Mammary epithelial cell (primary cell): ENCODE measurements around the gene LLCFC1.

Experiments
- CTCF ChIP-seq, 2 donors: IDR thresholded peaks in 1 of 2; conservative IDR thresholded peaks in 1 of 2; 2 replicates each; pipeline ENCODE4 v1.5.1; 2011 to 2012; ENCODE audit warnings: inconsistent platforms in 2 of 2, low read length in 2 of 2, mild to moderate bottlenecking in 2 of 2, control low read depth in 1 of 2, low read depth in 1 of 2; ENCODE audit not compliant: insufficient read depth in 1 of 2; ENCODE audit errors: extremely low read depth in 1 of 2
- EZH2 ChIP-seq: IDR thresholded peaks from 2 replicates; pipeline ENCODE4 v1.6.1; 2012; ENCODE audit warnings: low read length, inconsistent platforms, borderline replicate concordance

GRCh38 chr7:142948603-142949002 is 9.3 kb downstream of the LLCFC1 start:
- TF ChIP-seq CTCF (conservative IDR thresholded peaks at IDR 0.05 in 1 of 2, IDR thresholded peaks at IDR 0.05 in 1 of 2; ENCODE audit: extremely low read depth in 1 of 2, insufficient read depth in 1 of 2, low read depth in 1 of 2, low read length in 2 of 2) (no peak), EZH2 (no peak)
